ENCODE data around the gene XPO6.

DNA sequence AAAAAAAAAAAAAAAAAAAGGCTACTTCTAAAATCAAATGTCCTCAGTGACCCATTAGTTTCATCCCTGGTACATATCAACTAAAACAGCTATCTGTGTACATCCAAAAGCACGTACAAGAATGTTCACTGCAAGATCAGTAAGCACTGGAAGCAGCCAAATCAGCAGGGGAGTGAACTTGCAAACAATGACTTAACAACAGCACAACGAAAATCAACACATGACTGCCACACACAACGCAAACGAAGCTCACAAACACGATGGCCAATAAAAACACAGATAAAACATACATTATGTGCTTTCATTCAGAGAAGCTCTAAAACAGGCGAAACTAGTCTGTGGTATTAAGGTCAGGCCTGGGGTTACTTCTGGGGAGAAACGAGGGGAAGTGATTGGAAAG lies 60.6 kb downstream of the XPO6 start:
- TF ChIP-seq, protein P1, sequence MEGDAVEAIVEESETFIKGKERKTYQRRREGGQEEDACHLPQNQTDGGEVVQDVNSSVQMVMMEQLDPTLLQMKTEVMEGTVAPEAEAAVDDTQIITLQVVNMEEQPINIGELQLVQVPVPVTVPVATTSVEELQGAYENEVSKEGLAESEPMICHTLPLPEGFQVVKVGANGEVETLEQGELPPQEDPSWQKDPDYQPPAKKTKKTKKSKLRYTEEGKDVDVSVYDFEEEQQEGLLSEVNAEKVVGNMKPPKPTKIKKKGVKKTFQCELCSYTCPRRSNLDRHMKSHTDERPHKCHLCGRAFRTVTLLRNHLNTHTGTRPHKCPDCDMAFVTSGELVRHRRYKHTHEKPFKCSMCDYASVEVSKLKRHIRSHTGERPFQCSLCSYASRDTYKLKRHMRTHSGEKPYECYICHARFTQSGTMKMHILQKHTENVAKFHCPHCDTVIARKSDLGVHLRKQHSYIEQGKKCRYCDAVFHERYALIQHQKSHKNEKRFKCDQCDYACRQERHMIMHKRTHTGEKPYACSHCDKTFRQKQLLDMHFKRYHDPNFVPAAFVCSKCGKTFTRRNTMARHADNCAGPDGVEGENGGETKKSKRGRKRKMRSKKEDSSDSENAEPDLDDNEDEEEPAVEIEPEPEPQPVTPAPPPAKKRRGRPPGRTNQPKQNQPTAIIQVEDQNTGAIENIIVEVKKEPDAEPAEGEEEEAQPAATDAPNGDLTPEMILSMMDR (IDR thresholded peaks at IDR 0.05) = no peak
- TF ChIP-seq POLR2A (IDR thresholded peaks at IDR 0.05) = no peak

Data from testis (tissue), 2 donors.